HG02938 (cell line): ENCODE data around the gene NFATC1.

ENCODE experiments used
- ATAC-seq: cut with Tn5 transposase; IDR thresholded peaks from one replicate; pipeline ENCODE4 v1.9.1; 2021; ENCODE audit warnings: mild to moderate bottlenecking, moderate library complexity; ENCODE audit not compliant: unreplicated experiment

NFATC1 gene

GRCh38 chr18:79395761-79396404, at the start of gene NFATC1:
TSS of gene NFATC1 (plus strand) at chr18:79395930. CDS start at chr18:79396225, 295 bp downstream.
- ATAC-seq, result no peak

DNA sequence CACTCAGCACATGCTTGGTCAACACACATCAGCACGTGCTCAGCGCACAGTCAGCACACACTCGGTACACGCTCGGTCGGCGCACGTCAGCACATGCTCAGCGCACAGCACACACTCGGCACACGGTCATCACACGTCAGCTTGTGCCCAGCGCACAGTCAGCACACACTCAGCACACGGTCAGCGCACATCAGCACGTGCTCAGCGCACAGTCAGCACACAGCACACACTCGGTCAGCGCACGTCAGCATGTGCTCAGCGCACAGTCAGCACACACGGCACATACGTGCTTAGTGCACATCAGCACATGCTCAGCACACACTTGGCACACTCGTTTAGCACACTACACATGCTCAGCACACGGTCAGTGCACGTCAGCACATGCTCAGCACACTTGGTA, 49.7 kb upstream of the NFATC1 start:
- no peak for ATAC-seq

DNA sequence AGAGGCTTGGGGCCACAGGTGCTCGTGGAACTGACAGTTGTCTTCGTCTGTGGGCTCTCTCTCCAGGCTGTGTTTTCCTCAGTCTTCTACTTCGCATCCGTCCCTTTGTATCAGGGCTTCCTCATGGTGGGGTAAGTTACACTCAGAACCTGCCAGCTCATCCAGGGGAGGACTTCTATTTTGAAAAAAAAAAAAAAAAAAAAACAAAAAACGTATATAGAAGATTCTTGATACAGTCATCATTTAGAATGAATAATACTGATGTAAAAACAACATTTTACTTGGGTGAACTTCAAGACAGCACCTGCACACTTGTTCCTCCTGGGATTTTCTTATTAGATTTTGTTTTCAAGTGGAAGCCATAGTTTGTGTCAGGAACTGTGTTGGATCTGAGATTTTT, 47.7 kb upstream of the NFATC1 start:
- ATAC-seq, result no peak

GRCh38 chr18:79352432-79352831, 43.3 kb upstream of the NFATC1 start:
- ATAC-seq, result no peak

- ATAC-seq, result no peak
These were observed 42.5 kb upstream of the NFATC1 start for GRCh38 chr18:79353267-79353666.

GRCh38 chr18:79354350-79354749, 41.4 kb upstream of the NFATC1 start:
- no peak for ATAC-seq

GRCh38 chr18:79355433-79356335, 40.0 kb upstream of the NFATC1 start:
- ATAC-seq, result peak; percentile 32

- ATAC-seq, result peak; percentile 95
These were observed 39.3 kb upstream of the NFATC1 start for GRCh38 chr18:79356435-79356834.

- no peak for ATAC-seq
These were observed 34.8 kb upstream of the NFATC1 start for GRCh38 chr18:79360933-79361332.

DNA sequence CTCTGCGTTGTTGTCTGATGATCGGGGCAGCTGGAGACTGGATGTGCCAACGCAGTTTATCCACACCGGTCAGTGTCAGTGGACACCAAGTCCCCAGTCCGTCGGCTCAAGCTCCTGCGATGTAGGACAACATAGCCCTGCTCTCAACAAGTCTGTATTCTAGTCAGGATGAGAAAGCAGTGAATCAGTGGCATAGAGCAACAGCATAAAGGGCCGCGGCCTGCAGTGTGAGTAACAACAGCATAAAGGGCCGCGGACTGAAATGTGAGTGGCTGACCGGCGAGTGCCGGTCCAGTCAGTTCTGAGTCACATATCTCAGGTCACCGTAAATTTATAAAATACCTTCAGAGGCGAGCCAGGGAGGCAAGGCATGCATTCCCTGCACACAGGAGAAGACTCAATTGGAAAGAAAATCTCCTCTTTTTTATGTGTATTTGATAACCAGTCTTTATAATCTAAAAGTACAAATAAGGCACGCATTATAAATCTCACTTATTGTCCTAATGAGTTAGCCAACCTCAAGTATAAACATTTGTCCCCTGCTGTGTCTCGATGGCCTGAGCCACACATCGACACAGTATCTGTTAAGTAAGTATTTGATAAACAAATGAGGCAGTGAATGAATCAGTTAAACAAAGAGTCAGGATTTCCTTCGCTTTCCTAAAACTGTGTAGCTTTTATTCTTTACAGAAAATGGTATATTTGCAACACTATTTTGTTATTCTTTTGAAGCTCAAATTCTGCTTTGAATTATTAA, 33.8 kb upstream of the NFATC1 start:
- ATAC-seq, result no peak

DNA sequence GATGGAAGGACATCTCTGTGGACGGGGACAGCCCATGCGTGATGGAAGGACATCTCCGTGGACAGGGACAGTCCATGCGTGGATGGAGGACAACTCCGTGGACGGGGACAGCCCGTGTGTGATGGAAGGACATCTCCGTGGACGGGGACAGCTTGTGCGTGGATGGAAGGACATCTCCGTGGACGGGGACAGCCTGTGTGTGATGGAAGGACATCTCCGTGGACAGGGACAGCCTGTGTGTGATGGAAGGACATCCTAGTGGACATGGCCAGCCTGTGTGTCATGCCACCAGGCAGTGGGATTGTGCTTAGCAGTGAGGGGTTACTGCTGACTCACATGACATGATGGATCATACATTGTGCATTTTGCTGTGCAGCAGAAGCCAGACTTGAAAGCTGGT, 30.0 kb upstream of the NFATC1 start:
- no peak for ATAC-seq

- no peak for ATAC-seq
These were observed 29.3 kb upstream of the NFATC1 start for GRCh38 chr18:79366177-79367094.

- ATAC-seq, result no peak
These were observed 28.2 kb upstream of the NFATC1 start for GRCh38 chr18:79367480-79367879.

DNA sequence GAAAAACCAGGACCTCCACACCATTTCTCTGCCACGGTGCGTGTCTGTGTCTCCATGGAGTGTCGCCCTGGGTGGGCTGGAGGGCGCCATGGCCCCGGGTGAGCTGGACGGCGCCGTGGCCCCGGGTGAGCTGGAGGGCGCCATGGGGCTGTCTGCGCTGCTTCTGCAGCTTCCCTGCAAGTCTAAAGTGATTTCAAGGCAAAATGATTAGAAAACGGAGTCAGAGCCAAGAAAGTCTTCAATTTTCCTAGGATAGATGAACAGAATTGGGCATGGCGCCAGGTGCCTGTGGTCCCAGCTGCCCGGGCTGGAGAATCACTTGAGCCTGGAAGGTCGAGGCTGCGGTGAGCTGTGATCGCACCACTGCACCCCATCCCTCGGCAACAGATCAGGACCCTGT, 27.7 kb upstream of the NFATC1 start:
- no peak for ATAC-seq

- ATAC-seq, result no peak
These were observed 27.0 kb upstream of the NFATC1 start for GRCh38 chr18:79368681-79369080.

DNA sequence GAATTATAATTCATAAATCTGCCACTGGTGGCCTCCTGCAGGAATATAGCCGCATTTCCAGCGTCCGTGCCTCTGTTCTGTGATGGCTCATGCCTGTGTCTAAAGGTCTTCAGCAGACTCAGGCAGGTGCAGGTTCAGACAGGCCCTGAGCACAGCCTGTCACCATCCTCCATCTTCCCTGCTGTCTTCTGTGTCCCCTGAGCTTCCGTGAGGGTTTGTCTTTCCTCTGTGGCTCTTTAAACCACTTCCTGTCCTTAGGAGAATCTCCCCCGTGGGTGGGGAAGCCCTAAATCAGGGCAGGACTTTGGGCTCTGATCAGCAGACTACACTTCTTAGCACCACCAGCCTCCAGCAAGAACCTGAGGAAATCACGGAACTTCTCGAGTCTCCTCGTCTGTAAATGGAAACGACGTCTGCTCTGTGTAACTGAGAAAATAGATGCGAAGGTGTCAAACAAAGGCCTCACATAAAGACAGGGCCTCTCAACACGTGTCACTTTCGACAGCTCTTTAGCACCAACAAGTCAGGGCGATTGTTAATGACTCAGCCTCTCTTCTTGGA, 24.1 kb upstream of the NFATC1 start:
- ATAC-seq, result no peak

DNA sequence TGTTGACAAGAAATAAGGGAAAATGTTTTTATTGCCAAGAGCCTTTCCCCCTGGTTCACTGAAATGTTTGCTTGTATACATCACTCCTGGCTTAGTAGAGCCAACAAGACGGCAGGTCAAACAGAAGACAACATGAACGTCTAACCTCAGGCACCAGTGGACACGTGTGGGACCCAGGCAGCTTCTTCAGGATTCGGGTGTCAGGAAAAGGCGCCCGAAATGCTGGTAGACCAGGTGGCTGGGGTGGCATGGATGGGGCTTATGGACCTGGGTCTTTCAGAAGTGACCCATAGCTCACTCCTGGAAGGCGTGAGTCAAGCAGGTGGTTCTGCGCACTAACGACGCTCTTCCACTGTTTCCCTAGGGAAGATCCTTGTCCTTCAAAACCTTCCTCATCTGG, 23.3 kb upstream of the NFATC1 start:
- ATAC-seq, result no peak

GRCh38 chr18:79372991-79373390, 22.7 kb upstream of the NFATC1 start:
- no peak for ATAC-seq

DNA sequence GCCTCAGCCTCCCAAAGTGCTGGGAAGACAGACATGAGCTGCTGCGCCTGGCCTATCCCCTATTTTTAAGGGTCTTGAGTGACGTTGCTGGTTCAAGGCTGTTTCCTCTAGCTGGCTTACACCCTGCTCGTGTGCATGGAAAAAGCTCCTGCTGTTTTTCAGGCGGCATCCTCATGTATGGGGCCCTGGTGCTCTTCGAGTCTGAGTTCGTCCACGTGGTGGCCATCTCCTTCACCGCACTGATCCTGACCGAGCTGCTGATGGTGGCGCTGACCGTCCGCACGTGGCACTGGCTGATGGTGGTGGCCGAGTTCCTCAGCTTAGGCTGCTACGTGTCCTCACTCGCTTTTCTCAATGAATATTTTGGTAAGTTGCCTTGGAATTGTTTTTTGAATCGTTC, 22.0 kb upstream of the NFATC1 start:
- ATAC-seq, result no peak
